ENCODE data around the gene NTM.
"Not testable (repeated sequence)": the region's sequence is repeated elsewhere in the genome, so short reads cannot be mapped to it uniquely, and the experiment has no call there.

The NTM gene

DNA sequence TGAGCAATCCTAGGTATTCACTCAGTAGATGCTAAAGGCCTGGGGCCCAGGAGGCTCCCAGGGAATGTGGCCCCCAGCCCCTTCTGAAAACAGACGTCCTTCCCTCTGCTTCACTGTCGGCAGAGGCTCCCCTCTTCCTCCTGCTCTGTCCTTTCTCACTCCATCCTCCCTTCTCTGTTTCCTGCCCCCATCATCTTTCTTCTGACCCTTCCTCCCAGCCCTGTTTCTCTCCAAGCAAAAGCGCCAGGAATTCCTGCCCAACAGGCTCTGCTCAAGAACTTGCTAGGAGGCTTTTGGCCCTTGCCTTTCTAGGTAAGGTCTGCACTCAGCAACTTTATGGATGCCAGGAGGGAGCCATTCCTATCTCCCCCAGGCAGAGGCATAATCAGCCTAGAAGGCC, 300.5 kb downstream of the NTM start:
- ATAC-seq (replicated peaks; ENCODE audit: extremely low read depth, poor library complexity, severe bottlenecking) (no peak), DNase-seq (ENCODE audit: low spot score in 2 of 2) (no peak)
- Mint-ChIP-seq H3K4me3 (no peak overlapping the region), H3K27ac (ENCODE audit: low read depth) (no peak overlapping the region), H3K36me3 (ENCODE audit: insufficient read depth) (no peaks in the 10 kb centered on the region), H3K9me3 (no peaks in the 10 kb centered on the region), H3K27me3 (no peaks in the 10 kb centered on the region), H3K4me1 (peaks cover 7% of the 10 kb centered on the region)

DNA sequence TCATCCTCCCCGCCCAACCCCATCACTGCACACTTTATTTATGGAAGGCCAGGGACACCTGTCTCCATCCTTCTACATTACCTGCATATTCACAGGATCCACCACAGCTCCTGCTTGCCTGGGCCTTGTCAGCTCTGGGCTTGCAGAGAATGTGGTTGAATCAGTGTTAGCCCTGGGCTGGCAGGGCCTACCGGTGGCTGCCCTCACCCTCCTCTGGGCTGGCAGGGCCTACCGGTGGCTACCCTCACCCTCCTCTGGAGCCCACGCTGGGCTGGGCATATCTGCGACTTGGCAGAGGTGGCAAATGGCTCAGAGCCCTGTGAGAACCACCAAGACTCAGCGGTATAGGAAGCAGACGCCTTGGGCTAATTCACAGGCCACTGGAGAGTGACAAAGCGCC, 300.9 kb downstream of the NTM start:
- Mint-ChIP-seq H3K27ac (ENCODE audit: low read depth) (no peak overlapping the region), H3K4me3 (no peak overlapping the region), H3K9me3 (no peaks in the 10 kb centered on the region), H3K27me3 (no peaks in the 10 kb centered on the region), H3K36me3 (ENCODE audit: insufficient read depth) (no peaks in the 10 kb centered on the region), H3K4me1 (peaks cover 7% of the 10 kb centered on the region)
- DNase-seq (ENCODE audit: low spot score in 2 of 2) (no peak), ATAC-seq (replicated peaks; ENCODE audit: extremely low read depth, poor library complexity, severe bottlenecking) (no peak)

DNA sequence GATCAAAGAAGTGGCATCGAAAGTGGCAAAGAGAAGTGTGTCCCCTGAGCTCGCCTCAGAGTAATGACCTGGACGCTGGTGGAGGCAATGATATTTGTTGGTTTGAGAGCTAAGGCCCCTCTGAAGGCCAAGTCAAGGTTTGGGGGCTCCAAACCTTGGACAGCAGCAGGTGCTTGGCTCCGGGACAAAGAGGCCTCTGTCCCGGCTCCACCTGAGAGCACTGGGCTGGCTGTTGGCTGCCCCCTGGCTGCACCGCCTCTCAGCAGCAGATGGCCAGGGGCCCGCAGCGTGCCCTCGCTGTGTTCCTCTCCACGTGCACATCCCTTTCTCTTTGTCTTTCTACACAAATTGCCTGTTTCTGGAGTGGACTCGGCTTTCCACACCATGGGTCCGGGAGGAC, 301.3 kb downstream of the NTM start:
- Mint-ChIP-seq H3K27ac (ENCODE audit: low read depth) (no peak overlapping the region), H3K4me3 (no peak overlapping the region), H3K9me3 (no peaks in the 10 kb centered on the region), H3K36me3 (ENCODE audit: insufficient read depth) (no peaks in the 10 kb centered on the region), H3K4me1 (peaks cover 7% of the 10 kb centered on the region), H3K27me3 (no peaks in the 10 kb centered on the region)
- DNase-seq (ENCODE audit: low spot score in 2 of 2) (no peak), ATAC-seq (replicated peaks; ENCODE audit: extremely low read depth, poor library complexity, severe bottlenecking) (no peak)

DNA sequence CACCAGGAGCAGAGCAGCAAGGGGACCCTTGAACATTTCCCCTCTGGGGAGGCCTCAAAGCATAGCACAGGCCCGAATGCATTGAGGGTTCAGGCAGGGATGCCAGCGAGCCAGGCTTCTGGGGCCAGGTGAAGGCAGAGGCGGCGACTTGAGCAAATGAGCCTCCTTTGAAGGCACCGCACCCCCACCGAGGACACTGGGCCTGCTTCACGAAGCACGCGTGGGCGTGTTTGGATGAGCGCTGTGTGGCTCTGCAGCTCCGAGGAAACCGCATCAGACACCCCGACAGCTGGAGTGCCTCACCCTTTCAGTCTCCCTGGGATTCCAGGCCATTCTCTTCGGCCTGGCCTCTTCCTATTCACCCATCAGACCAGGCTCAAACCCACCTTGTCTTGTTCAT, 301.8 kb downstream of the NTM start:
- ATAC-seq (replicated peaks; ENCODE audit: extremely low read depth, poor library complexity, severe bottlenecking), result no peak
- Mint-ChIP-seq H3K36me3 (ENCODE audit: insufficient read depth) (no peaks in the 10 kb centered on the region), H3K27me3 (no peaks in the 10 kb centered on the region), H3K27ac (ENCODE audit: low read depth) (no peak overlapping the region), H3K4me1 (peaks cover 7% of the 10 kb centered on the region), H3K4me3 (no peak overlapping the region), H3K9me3 (no peaks in the 10 kb centered on the region)
- no peak for DNase-seq (ENCODE audit: low spot score in 2 of 2)

DNA sequence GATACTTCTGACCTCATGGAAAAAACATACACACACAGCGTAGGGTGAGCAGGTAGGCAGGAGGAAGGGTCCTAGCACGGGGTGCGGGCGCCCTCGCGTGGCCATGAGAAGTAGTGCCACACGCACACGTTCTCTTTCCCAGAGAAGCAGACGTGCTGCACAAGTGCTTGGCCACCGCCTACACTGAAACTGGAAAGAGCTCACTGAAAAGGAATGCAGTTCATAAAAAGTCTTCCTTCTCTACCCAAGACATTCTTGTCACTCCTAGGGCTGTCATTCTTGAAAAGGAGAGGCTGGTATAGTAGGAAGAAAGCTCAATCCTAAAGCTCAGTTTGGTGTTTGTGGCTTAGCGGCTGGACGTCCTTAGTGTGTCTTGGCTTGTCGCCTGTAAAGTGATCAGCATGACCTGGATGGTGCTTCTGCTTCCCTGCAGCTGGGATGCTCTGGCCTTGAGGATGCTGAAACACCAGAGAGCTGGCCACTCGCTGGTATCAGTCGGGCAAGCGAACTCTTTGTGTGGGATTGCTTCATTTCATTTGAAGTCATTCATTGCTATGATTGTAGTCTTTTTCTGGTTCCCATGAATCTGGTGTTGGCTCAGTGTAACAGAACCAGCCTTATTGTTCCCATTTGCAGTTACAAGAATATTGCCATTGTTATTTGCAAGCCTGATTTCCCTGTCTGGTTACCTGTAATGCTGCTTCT, 303.8 kb downstream of the NTM start:
- H3K27ac Mint-ChIP-seq (ENCODE audit: low read depth), result no peak overlapping the region
- H3K4me3 Mint-ChIP-seq, result no peak overlapping the region
- no peaks in the 10 kb centered on the region for H3K4me1 Mint-ChIP-seq
- H3K27me3 Mint-ChIP-seq, result no peaks in the 10 kb centered on the region
- no peaks in the 10 kb centered on the region for H3K36me3 Mint-ChIP-seq (ENCODE audit: insufficient read depth)
- H3K9me3 Mint-ChIP-seq, result no peaks in the 10 kb centered on the region
- no peak for ATAC-seq (replicated peaks; ENCODE audit: extremely low read depth, poor library complexity, severe bottlenecking)
- DNase-seq (ENCODE audit: low spot score in 2 of 2), result no peak

DNA sequence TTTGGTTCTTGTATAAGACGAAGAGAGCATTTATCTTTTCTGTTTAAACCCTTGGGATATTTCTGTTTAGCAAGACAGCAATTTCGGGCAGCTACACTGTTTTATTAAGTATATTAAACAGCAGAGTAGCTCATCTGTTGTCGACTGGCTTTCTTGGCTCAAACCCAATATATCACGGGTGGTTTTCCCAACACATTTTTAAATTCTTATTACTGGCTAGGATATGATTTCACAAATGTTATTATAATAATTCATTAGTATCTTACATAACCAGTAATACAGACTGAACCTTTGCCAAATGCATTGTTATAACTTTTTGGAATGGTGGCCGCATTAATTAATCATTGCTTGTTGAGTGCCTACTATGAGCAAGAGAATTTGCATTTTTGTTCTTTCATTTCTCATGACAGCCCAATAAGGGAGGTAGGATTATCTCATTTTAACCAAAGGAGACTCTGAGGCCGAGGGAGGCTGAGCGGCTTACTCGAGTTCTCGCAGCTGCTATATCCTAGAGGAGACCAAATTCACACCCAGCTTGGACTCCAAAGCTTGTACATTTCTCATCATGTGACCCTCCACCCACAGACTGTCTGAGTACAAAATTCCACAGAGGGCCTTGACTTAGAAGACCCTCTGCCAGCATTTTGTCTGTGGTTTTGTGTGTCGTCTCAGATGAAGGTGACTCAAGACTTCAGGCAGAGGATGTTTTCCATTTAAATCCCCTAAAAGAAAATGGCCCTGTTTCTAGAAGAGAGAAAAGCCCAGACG, 304.9 kb downstream of the NTM start:
- no peak overlapping the region for H3K4me3 Mint-ChIP-seq
- H3K36me3 Mint-ChIP-seq (ENCODE audit: insufficient read depth), result no peaks in the 10 kb centered on the region
- H3K9me3 Mint-ChIP-seq, result no peaks in the 10 kb centered on the region
- H3K27me3 Mint-ChIP-seq, result no peaks in the 10 kb centered on the region
- ATAC-seq (replicated peaks; ENCODE audit: extremely low read depth, poor library complexity, severe bottlenecking), result no peak
- no peaks in the 10 kb centered on the region for H3K4me1 Mint-ChIP-seq
- no peak for DNase-seq (ENCODE audit: low spot score in 2 of 2)
- H3K27ac Mint-ChIP-seq (ENCODE audit: low read depth), result no peak overlapping the region

DNA sequence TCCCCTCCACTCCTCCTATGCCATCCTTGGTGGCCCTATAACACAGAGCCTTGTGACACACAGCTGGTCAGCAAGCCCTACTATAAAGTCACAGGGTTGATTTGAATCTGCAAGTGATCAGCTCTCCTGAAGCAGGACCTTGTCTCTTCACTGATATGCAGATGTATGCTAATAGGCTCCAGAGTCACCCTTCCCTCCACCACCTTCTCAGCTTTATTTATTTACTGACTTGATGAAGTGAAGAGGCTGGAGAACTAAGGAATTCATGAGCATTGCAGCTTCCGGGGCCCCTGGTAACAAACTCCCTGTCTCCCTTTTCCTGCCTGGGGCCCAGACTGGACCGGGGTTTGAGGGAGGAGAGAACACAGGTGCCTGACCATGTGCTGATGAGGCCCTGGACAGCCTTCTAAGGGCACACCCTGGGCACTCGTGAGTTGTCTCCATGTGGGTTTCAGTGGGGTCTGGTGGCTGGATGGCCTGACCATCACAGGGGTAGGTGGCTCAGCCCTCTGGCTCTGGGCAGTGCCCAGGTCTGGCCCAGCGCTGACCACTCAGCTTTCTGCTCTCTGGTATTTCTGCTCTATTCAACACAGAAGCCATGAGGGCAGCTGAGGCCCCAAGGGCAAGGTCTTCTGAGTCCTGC, 307.5 kb downstream of the NTM start:
- no peaks in the 10 kb centered on the region for H3K36me3 Mint-ChIP-seq (ENCODE audit: insufficient read depth)
- H3K27me3 Mint-ChIP-seq, result no peaks in the 10 kb centered on the region
- no peaks in the 10 kb centered on the region for H3K4me1 Mint-ChIP-seq
- no peak overlapping the region for H3K4me3 Mint-ChIP-seq
- H3K9me3 Mint-ChIP-seq, result no peaks in the 10 kb centered on the region
- no peak overlapping the region for H3K27ac Mint-ChIP-seq (ENCODE audit: low read depth)
- ATAC-seq (replicated peaks; ENCODE audit: extremely low read depth, poor library complexity, severe bottlenecking) (no peak), DNase-seq (ENCODE audit: low spot score in 2 of 2) (no peak)

DNA sequence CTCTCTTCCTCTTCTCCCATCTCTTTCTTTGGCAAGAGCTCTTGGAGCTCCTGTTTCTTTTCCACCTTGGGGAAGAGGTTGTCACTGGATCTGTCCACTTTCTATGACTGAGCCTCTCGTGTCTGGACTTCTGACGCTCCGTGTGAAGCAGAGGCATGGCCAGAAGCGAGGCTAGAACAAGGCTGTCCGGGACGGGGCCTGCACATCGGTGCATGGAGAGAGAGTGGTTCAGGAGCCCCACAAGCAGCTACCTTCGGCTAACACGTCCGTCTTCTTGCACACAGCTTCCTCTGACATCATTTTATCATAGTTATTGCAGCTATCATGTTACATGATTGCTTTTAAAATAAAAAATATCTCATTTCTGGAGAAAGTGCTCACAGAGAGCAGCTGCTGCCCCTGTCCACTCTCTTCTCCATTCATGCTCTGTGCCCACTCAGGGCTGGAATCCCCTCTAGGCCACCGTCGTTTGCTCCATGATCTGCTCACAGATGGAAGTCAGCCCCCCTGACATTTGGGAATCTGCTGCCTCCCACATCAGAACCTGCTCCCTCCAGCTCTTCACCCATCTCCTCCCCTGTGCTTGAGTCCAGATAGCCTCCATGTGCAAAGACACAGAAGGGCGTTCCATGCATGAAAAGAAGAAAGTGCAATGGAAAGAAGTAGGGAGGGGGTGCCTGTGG, 308.4 kb downstream of the NTM start:
- H3K27me3 Mint-ChIP-seq, result no peaks in the 10 kb centered on the region
- no peaks in the 10 kb centered on the region for H3K4me1 Mint-ChIP-seq
- no peaks in the 10 kb centered on the region for H3K36me3 Mint-ChIP-seq (ENCODE audit: insufficient read depth)
- H3K9me3 Mint-ChIP-seq, result no peaks in the 10 kb centered on the region
- H3K4me3 Mint-ChIP-seq, result no peak overlapping the region
- ATAC-seq (replicated peaks; ENCODE audit: extremely low read depth, poor library complexity, severe bottlenecking), result no peak
- DNase-seq (ENCODE audit: low spot score in 2 of 2), result no peak
- H3K27ac Mint-ChIP-seq (ENCODE audit: low read depth), result no peak overlapping the region

DNA sequence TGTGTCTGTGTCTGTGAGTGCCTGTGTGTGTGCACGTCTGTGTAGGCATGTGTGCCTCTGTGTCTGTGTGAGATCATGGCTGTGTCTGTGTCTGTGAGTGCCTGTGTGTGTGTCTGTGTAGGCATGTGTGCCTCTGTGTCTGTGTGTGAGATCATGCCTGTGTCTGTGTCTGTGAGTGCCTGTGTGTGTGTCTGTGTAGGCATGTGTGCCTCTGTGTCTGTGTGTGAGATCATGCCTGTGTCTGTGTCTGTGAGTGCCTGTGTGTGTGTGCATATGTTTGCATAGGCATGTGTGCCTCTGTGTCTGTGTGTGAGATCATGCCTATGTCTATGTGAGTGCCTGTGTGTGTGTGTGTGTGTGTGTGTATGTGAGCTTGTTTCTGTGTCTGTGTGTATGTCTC, 310.0 kb downstream of the NTM start:
- H3K9me3 Mint-ChIP-seq; H3K4me1 Mint-ChIP-seq; DNase-seq (ENCODE audit: low spot score in 2 of 2); H3K27ac Mint-ChIP-seq (ENCODE audit: low read depth); H3K36me3 Mint-ChIP-seq (ENCODE audit: insufficient read depth); ATAC-seq (replicated peaks; ENCODE audit: extremely low read depth, poor library complexity, severe bottlenecking); H3K27me3 Mint-ChIP-seq; H3K4me3 Mint-ChIP-seq: not testable (repeated sequence)

DNA sequence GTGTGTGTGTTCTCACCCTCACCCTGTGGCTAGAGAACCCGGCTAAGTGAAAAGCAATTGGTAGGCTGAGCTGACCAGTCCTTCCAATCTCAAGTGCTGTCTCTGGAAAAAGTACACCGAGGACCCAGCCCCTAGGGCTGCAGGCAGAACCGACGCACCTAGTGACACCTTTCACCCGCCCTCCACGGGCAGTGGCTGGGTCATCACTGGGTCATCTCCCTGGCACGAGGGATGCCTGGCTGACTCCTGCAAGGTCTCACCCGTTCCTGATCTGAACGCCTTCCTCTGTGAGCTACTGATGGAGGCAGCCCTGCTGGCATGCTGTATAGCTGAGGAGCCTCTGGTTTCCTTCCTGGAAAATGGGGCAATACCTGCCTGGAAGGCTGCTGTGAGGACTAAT, 311.5 kb downstream of the NTM start:
- H3K36me3 Mint-ChIP-seq (ENCODE audit: insufficient read depth), result peaks cover 3% of the 10 kb centered on the region
- H3K4me1 Mint-ChIP-seq, result no peaks in the 10 kb centered on the region
- H3K27me3 Mint-ChIP-seq, result peaks cover 14% of the 10 kb centered on the region
- H3K4me3 Mint-ChIP-seq, result no peak overlapping the region
- no peak overlapping the region for H3K27ac Mint-ChIP-seq (ENCODE audit: low read depth)
- DNase-seq (ENCODE audit: low spot score in 2 of 2) (no peak), ATAC-seq (replicated peaks; ENCODE audit: extremely low read depth, poor library complexity, severe bottlenecking) (no peak)
- no peaks in the 10 kb centered on the region for H3K9me3 Mint-ChIP-seq

DNA sequence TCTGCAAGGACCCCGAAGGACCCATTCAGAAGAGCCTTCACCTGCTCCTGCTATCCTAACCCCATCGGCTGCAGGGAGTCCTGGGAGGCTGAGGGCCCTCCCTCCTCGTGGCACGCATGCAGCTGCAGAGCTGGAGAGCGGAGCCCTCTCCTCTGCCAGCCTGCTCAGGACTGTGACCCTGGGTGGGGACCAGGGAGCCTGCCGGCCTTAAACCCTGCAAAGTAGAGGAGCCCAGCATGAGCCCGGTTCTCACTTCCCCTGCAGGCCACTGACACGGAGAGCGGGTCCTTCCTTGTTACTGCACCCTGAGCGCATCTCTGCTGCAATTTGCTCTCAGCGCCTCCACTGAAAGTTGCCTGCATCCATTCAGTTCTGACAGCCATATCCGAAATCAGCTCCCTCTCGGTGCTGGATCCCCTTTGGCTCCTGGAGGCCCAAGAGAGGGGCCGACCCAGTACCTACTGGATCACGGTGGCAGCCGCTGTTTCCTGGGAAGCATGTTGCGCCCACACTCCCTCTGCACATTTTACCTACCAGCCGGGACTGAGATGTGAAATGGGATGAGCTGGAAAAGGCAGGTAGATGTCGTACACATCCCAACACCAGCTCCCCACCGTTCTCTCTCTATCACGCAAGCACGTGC, 312.1 kb downstream of the NTM start:
- Mint-ChIP-seq H3K27ac (ENCODE audit: low read depth) (no peak overlapping the region), H3K9me3 (no peaks in the 10 kb centered on the region), H3K27me3 (peaks cover 14% of the 10 kb centered on the region), H3K36me3 (ENCODE audit: insufficient read depth) (peaks cover 3% of the 10 kb centered on the region), H3K4me1 (no peaks in the 10 kb centered on the region), H3K4me3 (no peak overlapping the region)
- no peak for ATAC-seq (replicated peaks; ENCODE audit: extremely low read depth, poor library complexity, severe bottlenecking)
- no peak for DNase-seq (ENCODE audit: low spot score in 2 of 2)

DNA sequence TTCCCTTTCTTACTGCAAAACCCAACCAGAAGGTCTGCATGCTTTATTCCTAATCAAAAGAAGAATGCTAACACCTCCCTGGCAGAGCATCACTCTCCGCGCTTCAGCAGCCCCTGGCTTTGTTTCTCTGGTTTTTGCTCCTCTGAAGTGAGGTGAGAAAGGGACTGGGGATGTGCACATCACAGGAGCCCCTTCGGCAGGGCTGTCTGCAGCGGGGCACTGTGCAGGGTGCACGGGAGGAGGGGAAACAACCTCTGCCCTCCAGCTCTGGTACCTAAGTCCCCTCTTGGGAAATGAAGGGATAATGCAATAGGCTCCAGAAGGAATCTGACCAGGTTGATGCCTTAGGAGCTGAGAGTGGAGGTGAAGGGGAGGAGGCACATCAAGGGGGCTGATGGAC, 312.7 kb downstream of the NTM start:
- no peak overlapping the region for H3K27ac Mint-ChIP-seq (ENCODE audit: low read depth)
- no peaks in the 10 kb centered on the region for H3K4me1 Mint-ChIP-seq
- H3K4me3 Mint-ChIP-seq, result no peak overlapping the region
- no peak for DNase-seq (ENCODE audit: low spot score in 2 of 2)
- H3K27me3 Mint-ChIP-seq, result peaks cover 14% of the 10 kb centered on the region
- ATAC-seq (replicated peaks; ENCODE audit: extremely low read depth, poor library complexity, severe bottlenecking), result no peak
- H3K36me3 Mint-ChIP-seq (ENCODE audit: insufficient read depth), result peaks cover 3% of the 10 kb centered on the region
- no peaks in the 10 kb centered on the region for H3K9me3 Mint-ChIP-seq

All from central memory CD8-positive, alpha-beta T cell (primary cell).